Measurements from ENCODE around the gene TNFSF10.
"Not testable (repeated sequence)": the region's sequence is repeated elsewhere in the genome, so short reads cannot be mapped to it uniquely, and the experiment has no call there.

The TNFSF10 gene

GRCh38 chr3:172543884-172544283 is 20.7 kb upstream of the TNFSF10 start:
- DNase-seq (ENCODE audit: low spot score): no peak

- DNase-seq (ENCODE audit: low spot score): no peak
Measured at GRCh38 chr3:172543419-172543818, 20.2 kb upstream of the TNFSF10 start.

DNA sequence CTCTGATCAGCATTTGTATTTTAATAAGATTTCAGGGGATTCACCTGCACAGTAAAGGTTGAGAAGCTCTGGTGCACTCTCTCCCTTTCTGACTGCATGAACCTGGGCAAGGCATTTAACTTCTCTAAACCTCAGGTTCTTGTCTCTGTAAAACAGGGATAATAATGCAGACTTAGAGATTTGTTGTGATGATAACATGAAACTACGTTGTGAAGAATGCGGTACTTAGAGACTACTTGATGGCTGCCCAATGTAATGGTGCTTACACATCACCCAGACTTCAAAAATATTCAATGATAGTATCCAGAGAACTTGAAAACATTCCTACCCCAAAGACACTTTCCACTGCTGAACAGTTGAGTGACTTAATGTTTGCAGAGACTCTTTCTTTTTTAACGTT is 19.8 kb upstream of the TNFSF10 start:
- DNase-seq (ENCODE audit: low spot score): no peak

DNA sequence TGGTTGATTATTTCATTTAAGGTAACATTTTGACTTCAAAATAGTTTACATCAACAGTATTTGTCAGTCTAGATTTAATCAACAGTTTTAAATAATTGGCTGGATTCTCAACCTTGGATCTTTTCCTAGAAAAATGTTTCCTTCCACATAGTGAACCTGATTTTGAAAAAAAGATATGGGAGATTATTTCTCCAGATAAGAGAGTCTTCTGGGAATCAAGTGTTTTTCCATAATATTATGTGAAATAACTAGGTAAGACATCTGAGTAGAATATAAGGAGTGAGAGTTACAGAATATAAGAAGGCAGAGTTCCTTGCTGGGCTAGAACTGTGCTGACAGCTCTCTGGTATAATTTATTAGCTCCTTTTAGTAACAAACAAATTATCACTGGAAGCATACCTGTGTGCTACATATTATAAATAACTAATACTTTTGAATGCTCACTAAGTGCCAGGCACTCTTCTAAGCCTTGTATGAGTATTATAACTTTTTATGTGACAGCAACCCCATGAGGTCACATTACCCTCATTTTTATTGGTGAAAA is 18.8 kb upstream of the TNFSF10 start:
- DNase-seq (ENCODE audit: low spot score): no peak

- DNase-seq (ENCODE audit: low spot score): no peak
Measured at GRCh38 chr3:172540049-172540448, 16.8 kb upstream of the TNFSF10 start.

- no peak for DNase-seq (ENCODE audit: low spot score)
Measured at GRCh38 chr3:172539273-172539672, 16.0 kb upstream of the TNFSF10 start.

DNA sequence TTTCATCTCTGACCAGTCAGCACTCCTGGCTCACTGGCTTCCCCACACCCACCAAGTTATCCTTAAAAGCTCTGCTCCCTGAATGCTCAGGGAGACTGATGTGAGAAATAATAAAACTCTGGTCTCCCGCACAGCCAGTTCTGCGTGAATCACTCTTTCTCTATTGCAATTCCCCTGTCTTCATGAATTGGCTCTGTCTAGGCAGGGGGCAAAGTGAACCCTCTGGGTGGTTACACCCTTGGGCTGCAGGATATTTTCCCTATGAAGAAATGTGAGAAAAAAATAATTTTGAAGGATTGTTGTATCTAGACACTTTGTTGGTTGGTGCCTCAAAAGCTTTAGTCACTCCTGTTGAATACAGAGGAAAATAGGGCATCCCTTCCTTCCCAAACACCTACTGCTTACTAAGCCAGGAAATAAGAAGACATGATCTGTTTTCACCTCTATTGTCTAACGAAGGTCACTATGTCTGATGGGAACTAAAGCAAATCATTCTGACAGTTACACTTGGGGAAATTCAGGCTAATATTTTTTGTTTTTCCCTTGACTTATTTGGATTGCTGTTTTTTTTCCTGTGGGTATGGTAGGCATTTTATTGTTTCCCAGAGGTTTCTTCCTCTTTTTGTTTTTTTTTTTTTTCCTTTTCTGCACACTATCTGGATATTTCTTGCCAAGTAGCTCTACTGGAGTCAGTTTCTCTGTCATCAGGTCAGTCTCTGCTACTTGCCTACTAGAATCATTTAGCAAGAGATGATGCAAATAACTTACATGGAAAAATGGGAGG is 15.3 kb upstream of the TNFSF10 start:
- no peak for DNase-seq (ENCODE audit: low spot score)

- DNase-seq (ENCODE audit: low spot score): no peak
Measured at GRCh38 chr3:172537507-172538158, 14.4 kb upstream of the TNFSF10 start.

DNA sequence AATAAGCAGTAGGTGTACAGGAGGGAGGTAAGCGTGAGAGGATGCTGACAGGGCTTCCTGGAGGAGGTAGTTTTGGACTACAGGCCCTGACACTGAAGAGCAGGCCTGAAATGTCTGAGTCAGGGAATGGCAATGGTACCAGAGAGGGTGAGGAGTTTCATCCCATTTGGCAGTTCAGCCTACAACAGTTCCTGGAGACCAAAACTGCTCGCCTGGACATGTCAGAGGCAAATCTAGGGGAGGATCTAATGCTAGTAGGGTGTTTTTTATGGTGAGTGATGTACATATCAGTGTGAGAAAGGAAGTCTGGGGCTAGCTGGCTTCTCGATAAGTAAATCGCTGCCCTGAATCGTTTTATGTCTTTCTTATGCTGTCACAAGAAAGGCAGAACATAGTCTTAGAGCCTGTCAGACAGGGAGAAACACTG is 13.8 kb upstream of the TNFSF10 start:
- no peak for DNase-seq (ENCODE audit: low spot score)

DNA sequence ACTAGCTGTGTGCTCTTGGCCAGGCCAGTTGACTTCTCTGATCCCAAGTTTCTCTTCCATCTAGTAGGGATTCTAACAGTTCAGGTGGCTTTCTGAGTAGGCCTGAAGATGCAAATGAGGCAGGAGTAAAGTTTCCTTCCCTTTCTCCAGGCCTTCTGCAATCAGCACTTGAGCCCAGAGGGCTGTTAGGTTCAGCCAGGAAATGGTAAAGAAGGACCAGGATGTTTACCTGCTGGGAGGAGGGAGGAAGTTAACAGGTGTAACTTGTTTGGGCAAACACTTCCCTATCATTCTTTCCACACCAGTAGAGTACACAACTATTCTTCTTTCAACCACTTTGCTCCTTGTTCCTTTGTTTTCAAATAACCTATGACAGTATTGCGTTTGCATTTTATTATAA is 13.3 kb upstream of the TNFSF10 start:
- DNase-seq (ENCODE audit: low spot score): no peak

- peak; percentile 48 for DNase-seq (ENCODE audit: low spot score)
Measured at GRCh38 chr3:172530566-172530965, 7.3 kb upstream of the TNFSF10 start.

- DNase-seq (ENCODE audit: low spot score): no peak
Measured at GRCh38 chr3:172530101-172530561, 6.9 kb upstream of the TNFSF10 start.

- no peak for DNase-seq (ENCODE audit: low spot score)
Measured at GRCh38 chr3:172528677-172529076, 5.4 kb upstream of the TNFSF10 start.

GRCh38 chr3:172527306-172527705 is 4.1 kb upstream of the TNFSF10 start:
- DNase-seq (ENCODE audit: low spot score): no peak

DNA sequence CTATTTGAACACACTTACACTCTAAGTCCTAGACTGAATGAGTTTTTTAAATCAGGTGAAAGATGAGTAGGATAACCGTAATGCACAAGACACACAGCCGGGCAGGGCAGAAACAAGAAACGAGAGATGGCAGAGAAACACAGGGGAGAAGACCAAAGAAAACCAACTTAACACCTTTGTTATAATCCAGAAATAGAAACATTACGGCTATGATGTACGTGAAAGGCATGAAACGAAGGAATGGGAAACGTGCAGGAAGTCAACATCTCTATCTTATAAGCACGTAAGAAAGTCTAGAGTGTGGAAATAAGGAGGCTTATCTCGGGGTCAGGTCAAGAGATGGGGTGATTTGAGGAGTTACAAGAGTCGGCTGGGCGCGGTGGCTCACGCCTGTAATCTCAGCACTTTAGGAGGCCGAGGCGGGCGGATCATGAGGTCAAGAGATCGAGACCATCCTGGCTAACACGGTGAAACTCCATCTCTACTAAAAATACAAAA is 1.9 kb upstream of the TNFSF10 start:
- DNase-seq (ENCODE audit: low spot score): no peak

DNA sequence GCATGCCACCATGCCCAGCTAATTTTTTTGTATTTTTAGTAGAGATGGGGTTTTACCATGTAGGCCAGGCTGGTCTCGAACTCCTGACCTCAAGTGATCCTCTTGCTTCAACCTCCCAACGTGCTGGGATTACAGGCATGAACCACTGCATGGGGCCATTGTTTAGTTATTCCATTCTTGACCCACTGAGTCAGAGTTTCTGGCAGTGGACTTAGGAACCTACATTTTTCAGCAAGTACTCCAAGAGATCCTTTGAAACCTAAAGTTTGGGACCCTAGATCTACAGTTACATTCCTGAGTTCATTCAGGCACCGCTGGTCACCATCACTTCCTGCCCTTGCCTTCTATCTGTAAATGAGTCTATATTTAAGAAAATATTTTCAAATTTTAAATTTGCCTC is 1.4 kb upstream of the TNFSF10 start:
- DNase-seq (ENCODE audit: low spot score): no peak

- not testable (repeated sequence) for DNase-seq (ENCODE audit: low spot score)
Measured at GRCh38 chr3:172521837-172522726, 1.1 kb downstream of the TNFSF10 start.

- DNase-seq (ENCODE audit: low spot score): no peak
Measured at GRCh38 chr3:172520301-172520831, 2.9 kb downstream of the TNFSF10 start.

DNA sequence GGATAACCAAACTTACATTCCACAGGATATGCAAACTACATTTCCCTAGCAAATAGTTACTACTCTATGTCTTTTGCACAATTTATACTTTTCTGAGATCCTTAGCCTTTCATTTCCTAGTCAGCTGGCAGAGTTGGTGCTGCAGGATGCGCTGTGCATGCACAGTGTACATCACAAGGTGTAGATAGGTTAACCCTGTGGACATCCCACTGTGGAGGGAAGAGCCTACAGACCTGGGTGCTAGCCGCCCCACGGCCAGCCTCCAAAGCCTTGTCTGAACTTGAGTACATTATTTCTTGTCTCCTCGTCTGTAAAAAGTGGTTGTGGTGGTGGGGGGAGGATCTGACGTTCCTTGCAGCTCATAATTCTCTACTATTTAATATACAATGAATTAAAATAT is 3.5 kb downstream of the TNFSF10 start:
- DNase-seq (ENCODE audit: low spot score): no peak

DNA sequence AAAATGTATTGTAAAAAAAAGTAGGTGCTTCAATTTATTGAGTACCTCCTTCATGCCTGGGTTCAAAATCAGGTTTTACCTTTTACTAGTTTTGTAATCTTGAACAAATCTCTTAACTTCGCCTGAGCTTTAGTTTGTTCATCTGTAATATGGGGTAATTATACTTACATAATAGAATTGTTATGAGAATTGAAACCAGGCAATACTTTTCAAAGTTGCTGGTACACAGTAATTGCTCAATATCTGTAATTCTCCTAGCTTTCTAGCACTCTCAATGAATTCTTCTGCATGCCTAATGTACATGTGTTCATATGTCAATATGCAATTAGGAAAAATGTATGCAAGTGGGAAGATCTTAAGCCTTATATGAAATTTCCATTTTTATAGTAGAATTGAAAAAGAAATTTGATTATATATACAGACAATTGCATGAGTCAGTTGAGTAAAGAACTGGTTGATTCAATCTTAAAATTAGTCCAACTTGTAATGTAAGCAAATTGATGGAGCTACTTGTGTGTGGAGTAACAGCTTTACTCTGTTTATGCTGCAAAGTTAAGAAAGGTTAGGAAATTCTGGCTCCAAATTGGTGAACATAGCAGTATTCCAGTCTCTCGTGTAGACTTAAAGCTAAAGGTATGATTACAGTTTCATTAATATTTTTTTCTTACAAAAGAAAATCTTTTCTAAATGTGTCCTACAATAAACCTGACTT is 4.1 kb downstream of the TNFSF10 start:
- no peak for DNase-seq (ENCODE audit: low spot score)

GRCh38 chr3:172517859-172518466 is 5.3 kb downstream of the TNFSF10 start:
- DNase-seq (ENCODE audit: low spot score): no peak

All from HuH-7 (cell line).